ENCODE data around the gene MYOF. TPM values are rescaled to one million over a fixed set of nuclear protein-coding genes. Genes with fewer than 3 reads are reported as not detected.

Gene MYOF
- total and polyA plus RNA-seq, 2 of the 8 experiments (the other 6 are each of a cell fraction or from before 2014, with no cell fraction given): 0.98 to 2.3 TPM

DNA sequence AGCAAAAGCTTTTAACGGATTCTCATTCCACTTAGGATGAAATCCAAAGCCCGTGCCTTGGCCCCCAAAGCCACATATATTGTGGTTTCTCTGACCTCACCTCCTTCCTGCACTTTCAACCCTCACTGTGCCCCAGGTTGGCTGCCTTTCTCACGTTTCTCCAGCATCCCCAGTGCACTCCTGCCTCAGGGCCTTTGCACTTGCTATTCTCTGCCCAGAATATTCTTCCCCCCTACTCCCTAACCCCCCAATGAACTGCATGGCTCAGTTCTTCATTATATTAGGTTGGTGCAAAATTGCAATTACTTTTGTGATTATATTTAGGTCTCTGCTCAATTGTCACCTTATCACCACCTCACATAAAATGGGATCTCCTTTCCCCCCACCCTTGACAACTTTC, 34.2 kb downstream of the MYOF start:
- H3K23ac ChIP-seq (ENCODE audit: insufficient read length): no peak overlapping the region
- CTCF ChIA-PET (ENCODE audit: partially characterized antibody): interaction anchor here (0.6 to 0.9 kb wide), 4 partner anchors 8 to 442 kb away, joined by 3 read pairs; no protein-coding TSS in a partner anchor
- H3K27ac ChIP-seq (ENCODE audit: low read depth, low read length): no peak overlapping the region

More for the DNA sequence above, 34.2 kb downstream of the MYOF start:
- no peaks in the 10 kb centered on the region for H3K79me1 ChIP-seq (ENCODE audit: low read depth, low read length)
- H3K4ac ChIP-seq (replicated peaks; ENCODE audit: insufficient read length, low read depth, low read length): no peak overlapping the region
- no peak overlapping the region for H2BK15ac ChIP-seq (ENCODE audit: low read length)
- no peaks in the 10 kb centered on the region for H4K20me1 ChIP-seq (replicated peaks in 1 of 2; ENCODE audit: control insufficient read depth in 1 of 2, insufficient read depth in 2 of 2, low read length in 2 of 2)
- no peaks in the 10 kb centered on the region for H3K9me3 ChIP-seq (ENCODE audit: insufficient read depth in 2 of 2, low read depth in 1 of 2, low read length in 1 of 2)
- no peak overlapping the region for H2BK120ac ChIP-seq (replicated peaks; ENCODE audit: low read depth, low read length)
- H3K14ac ChIP-seq (ENCODE audit: insufficient read length): no peak overlapping the region
- no peak overlapping the region for H3K4me3 ChIP-seq (ENCODE audit: extremely low read depth in 1 of 4, insufficient read depth in 2 of 4, low read depth in 3 of 4, low read length in 4 of 4)
- no peak overlapping the region for H2BK12ac ChIP-seq (ENCODE audit: low read depth, low read length)
- H2BK20ac ChIP-seq (ENCODE audit: low read length): no peak overlapping the region
- H3K4me1 ChIP-seq (replicated peaks in 1 of 4; ENCODE audit: control insufficient read depth in 3 of 4, insufficient read depth in 4 of 4, low read length in 3 of 4): peaks cover 8 to 18% (median 10%) of the 10 kb centered on the region in 4 experiments; a peak in 6 of 7 replicates
- TF ChIP-seq HDAC2 (IDR thresholded peaks at IDR 0.05; ENCODE audit: borderline replicate concordance in 1 of 2, low read depth in 2 of 2, low read length in 2 of 2): peak in 1 of 2 experiments; percentile 93; a peak in 1 of 4 replicates
- peak; percentile 92 for TF ChIP-seq KDM1A (IDR thresholded peaks at IDR 0.05; ENCODE audit: borderline replicate concordance, low read length)
- TF ChIP-seq, protein P1, sequence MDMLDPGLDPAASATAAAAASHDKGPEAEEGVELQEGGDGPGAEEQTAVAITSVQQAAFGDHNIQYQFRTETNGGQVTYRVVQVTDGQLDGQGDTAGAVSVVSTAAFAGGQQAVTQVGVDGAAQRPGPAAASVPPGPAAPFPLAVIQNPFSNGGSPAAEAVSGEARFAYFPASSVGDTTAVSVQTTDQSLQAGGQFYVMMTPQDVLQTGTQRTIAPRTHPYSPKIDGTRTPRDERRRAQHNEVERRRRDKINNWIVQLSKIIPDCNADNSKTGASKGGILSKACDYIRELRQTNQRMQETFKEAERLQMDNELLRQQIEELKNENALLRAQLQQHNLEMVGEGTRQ (IDR thresholded peaks at IDR 0.05; ENCODE audit: low read length): no peak
- no peak overlapping the region for H4K91ac ChIP-seq (replicated peaks; ENCODE audit: insufficient read length, low read length)
- no peaks in the 10 kb centered on the region for H3K23me2 ChIP-seq (ENCODE audit: low read depth, low read length)
- 59% methylated on average over 3 of the region's 3 CpGs; no CpG with 5 or more reads in 1 of the 2 experiments for WGBS, 2 experiments (ENCODE audit: extremely low coverage in 1 of 2, insufficient coverage in 1 of 2, insufficient read length in 1 of 2, insufficient replicate concordance in 2 of 2, low coverage in 1 of 2, low lambda C conversion rate in 2 of 2, missing lambda C conversion rate in 1 of 2)
- no peak overlapping the region for H3K56ac ChIP-seq (replicated peaks; ENCODE audit: insufficient read length, low read depth, low read length)
- H4K8ac ChIP-seq (ENCODE audit: extremely low read depth, insufficient read depth, low read length): no peak overlapping the region
- no peaks in the 10 kb centered on the region for H3K36me3 ChIP-seq (ENCODE audit: control insufficient read depth in 2 of 4, insufficient read depth in 4 of 4, low read length in 3 of 4)
- no peaks in the 10 kb centered on the region for H3K27me3 ChIP-seq (replicated peaks in 1 of 4; ENCODE audit: control insufficient read depth in 3 of 4, extremely low read depth in 1 of 4, insufficient read depth in 3 of 4, low read length in 3 of 4)
- no peak overlapping the region for H3K4me2 ChIP-seq (ENCODE audit: insufficient read depth in 1 of 2, low read depth in 2 of 2, low read length in 2 of 2)
- H2AFZ ChIP-seq (ENCODE audit: low read length): no peak overlapping the region
- H4K5ac ChIP-seq (ENCODE audit: insufficient read length, low read depth, low read length): no peak overlapping the region
- DNase-seq (ENCODE audit: low read depth in 1 of 2, low spot score in 2 of 2) (no peak), FAIRE-seq (no peak)
- no peak overlapping the region for H2BK5ac ChIP-seq (ENCODE audit: low read depth, low read length)
- POLR2A ChIA-PET (ENCODE audit: partially characterized antibody): no interaction called here
- H3K9ac ChIP-seq (replicated peaks in 1 of 4; ENCODE audit: extremely low read depth in 1 of 4, low read depth in 3 of 4, low read length in 3 of 4): no peak overlapping the region
- no peak overlapping the region for H3K18ac ChIP-seq (ENCODE audit: extremely low read depth, low read length)
- no peaks in the 10 kb centered on the region for H3K79me2 ChIP-seq (ENCODE audit: control insufficient read depth in 1 of 2, insufficient read depth in 2 of 2, low read length in 2 of 2)
- H2AK5ac ChIP-seq (ENCODE audit: low read depth, low read length): no peak overlapping the region
